HUES48 (cell line): Measurements from ENCODE around the gene ERF.
A peak's percentile ranks its signal among the peaks of the same experiment; 100 is the strongest.
"Not testable (repeated sequence)": the region's sequence is repeated elsewhere in the genome, so short reads cannot be mapped to it uniquely, and the experiment has no call there.

Source experiments
- H3K27ac ChIP-seq: one replicate; pipeline ENCODE4 v1.7.0; 2013; ENCODE audit warnings: low read depth, low read length, inconsistent platforms
- H3K27me3 ChIP-seq: 2 replicates; pipeline ENCODE4 v1.6.1; 2013; ENCODE audit warnings: mild to moderate bottlenecking, low read length; ENCODE audit not compliant: control insufficient read depth, insufficient read depth
- H3K36me3 ChIP-seq: 2 replicates; pipeline ENCODE4 v1.6.1; 2013; ENCODE audit warnings: low read length; ENCODE audit not compliant: control insufficient read depth, insufficient read depth
- H3K4me1 ChIP-seq: 2 replicates; pipeline ENCODE4 v1.6.1; 2013; ENCODE audit warnings: mild to moderate bottlenecking, low read length; ENCODE audit not compliant: control insufficient read depth, insufficient read depth
- H3K4me3 ChIP-seq: 2 replicates; pipeline ENCODE4 v1.5.1; 2013; ENCODE audit warnings: mild to moderate bottlenecking, low read depth, low read length
- H3K9ac ChIP-seq: 2 replicates; pipeline ENCODE4 v1.6.1; 2013; ENCODE audit warnings: mild to moderate bottlenecking, low read depth, low read length, moderate library complexity
- H3K9me3 ChIP-seq: 2 replicates; pipeline ENCODE4 v1.6.1; 2013; ENCODE audit warnings: low read length; ENCODE audit not compliant: control insufficient read depth, insufficient read depth

Gene ERF

GRCh38 chr19:42267644-42268141 is 12.8 kb upstream of the ERF start:
- Histone ChIP-seq H3K27ac (peak overlapping the region; percentile 71), H3K36me3 (no peaks in the 10 kb centered on the region; the same call in 1 of the 2 replicates), H3K4me3 (peak overlapping the region; percentile 76), H3K27me3 (no peaks in the 10 kb centered on the region), H3K9ac (peak overlapping the region; percentile 65), H3K9me3 (no peaks in the 10 kb centered on the region), H3K4me1 (peaks cover 16% of the 10 kb centered on the region; the same call in 1 of the 2 replicates)

GRCh38 chr19:42266928-42267603 is 12.1 kb upstream of the ERF start:
- not testable (repeated sequence) for H3K9me3 ChIP-seq, H3K27ac ChIP-seq, H3K27me3 ChIP-seq, H3K36me3 ChIP-seq
- Histone ChIP-seq H3K4me1 (peaks cover 16% of the 10 kb centered on the region; the same call in 1 of the 2 replicates), H3K9ac (0 out of 2 replicates have a peak overlapping the region, but pooled peaks have one; percentile 65), H3K4me3 (peak overlapping the region; percentile 76; the same call in 1 of the 2 replicates)

GRCh38 chr19:42266105-42266504 is 11.2 kb upstream of the ERF start:
- H3K4me1 ChIP-seq: peaks cover 16% of the 10 kb centered on the region; the same call in 1 of the 2 replicates
- H3K4me3 ChIP-seq, H3K27me3 ChIP-seq: not testable (repeated sequence)

GRCh38 chr19:42261763-42262162 is 6.8 kb upstream of the ERF start:
- H3K27me3 ChIP-seq: peaks cover 2% of the 10 kb centered on the region
- no peaks in the 10 kb centered on the region for H3K9me3 ChIP-seq
- no peaks in the 10 kb centered on the region for H3K4me1 ChIP-seq
- no peak overlapping the region for H3K27ac ChIP-seq
- H3K4me3 ChIP-seq: no peak overlapping the region
- H3K9ac ChIP-seq: no peak overlapping the region
- no peaks in the 10 kb centered on the region for H3K36me3 ChIP-seq

More at GRCh38 chr19:42266105-42266504, 11.2 kb upstream of the ERF start:
- not testable (repeated sequence) for H3K9me3 ChIP-seq, H3K9ac ChIP-seq, H3K27ac ChIP-seq, H3K36me3 ChIP-seq

- H3K9ac ChIP-seq, H3K4me3 ChIP-seq, H3K36me3 ChIP-seq, H3K9me3 ChIP-seq, H3K27ac ChIP-seq, H3K27me3 ChIP-seq, H3K4me1 ChIP-seq: not testable (repeated sequence)
These were observed 2.9 kb upstream of the ERF start for GRCh38 chr19:42257842-42258241.

GRCh38 chr19:42255766-42256745 is 1.1 kb upstream of the ERF start:
- Histone ChIP-seq H3K27me3 (peaks cover 8% of the 10 kb centered on the region), H3K36me3 (no peaks in the 10 kb centered on the region), H3K27ac (peak overlapping the region; percentile 70), H3K9ac (no peak overlapping the region), H3K4me1 (peaks cover 20% of the 10 kb centered on the region), H3K9me3 (no peaks in the 10 kb centered on the region), H3K4me3 (peak overlapping the region; percentile 68)

GRCh38 chr19:42254089-42254849 is 659 bp downstream of the ERF start:
- Histone ChIP-seq H3K4me1 (peaks cover 20% of the 10 kb centered on the region), H3K27me3 (peaks cover 8% of the 10 kb centered on the region), H3K9me3 (no peaks in the 10 kb centered on the region), H3K4me3 (peak overlapping the region; percentile 68), H3K9ac (peak overlapping the region; percentile 47), H3K27ac (peak overlapping the region; percentile 92), H3K36me3 (peaks cover 11% of the 10 kb centered on the region)

- peak overlapping the region; percentile 92 for H3K27ac ChIP-seq
- peaks cover 20% of the 10 kb centered on the region for H3K4me1 ChIP-seq
- no peaks in the 10 kb centered on the region for H3K9me3 ChIP-seq
- peak overlapping the region; percentile 77 for H3K9ac ChIP-seq
- peaks cover 16% of the 10 kb centered on the region for H3K36me3 ChIP-seq
- H3K27me3 ChIP-seq: peaks cover 8% of the 10 kb centered on the region
- H3K4me3 ChIP-seq: peak overlapping the region; percentile 89
These were observed 1.5 kb downstream of the ERF start for GRCh38 chr19:42253245-42254088.

- Histone ChIP-seq H3K4me1 (peaks cover 20% of the 10 kb centered on the region), H3K9ac (peak overlapping the region; percentile 77), H3K27ac (peak overlapping the region; percentile 92), H3K27me3 (peaks cover 8% of the 10 kb centered on the region), H3K9me3 (no peaks in the 10 kb centered on the region), H3K4me3 (peak overlapping the region; percentile 89), H3K36me3 (peaks cover 17% of the 10 kb centered on the region)
These were observed 2.3 kb downstream of the ERF start for GRCh38 chr19:42252365-42253244.
